ENCODE results near the gene RBM39. TPM values are rescaled to one million over a fixed set of nuclear protein-coding genes. Genes with fewer than 3 reads are reported as not detected.
"Not testable (repeated sequence)": the region's sequence is repeated elsewhere in the genome, so short reads cannot be mapped to it uniquely, and the experiment has no call there.

Gene RBM39
- total and polyA plus RNA-seq, 2 experiments from 2014 or later, result 247 to 270 TPM

GRCh38 chr20:35710039-35710438 is 32.0 kb downstream of the RBM39 start:
- peak; percentile 0 for DNase-seq
- TF ChIP-seq EZH2 (IDR thresholded peaks at IDR 0.05; ENCODE audit: insufficient read depth, poor library complexity, severe bottlenecking) (no peak), EZH2phosphoT487 (IDR thresholded peaks at IDR 0.05; ENCODE audit: insufficient read depth, low read depth) (no peak)
- H3K4me3 ChIP-seq, result no peak overlapping the region
- H3K4me1 ChIP-seq (ENCODE audit: insufficient read depth), result peaks cover 20% of the 10 kb centered on the region; the same call in 1 of the 2 replicates
- no peaks in the 10 kb centered on the region for H3K27me3 ChIP-seq (replicated peaks; ENCODE audit: insufficient read depth)
- H3F3A ChIP-seq (ENCODE audit: insufficient read depth), result peaks cover 85% of the 10 kb centered on the region
- H4K20me1 ChIP-seq (ENCODE audit: insufficient read depth), result peaks cover 9% of the 10 kb centered on the region
- in situ Hi-C loops (cut with MboI), result no loop called here
- H3K9me3 ChIP-seq (ENCODE audit: low read depth), result no peaks in the 10 kb centered on the region
- H3K79me2 ChIP-seq (ENCODE audit: insufficient read depth), result peaks cover 98% of the 10 kb centered on the region
- H3K4me2 ChIP-seq (ENCODE audit: unreplicated experiment), result no peak overlapping the region
- H2AFZ ChIP-seq, result no peak overlapping the region
- peak overlapping the region; percentile 37 for H3K27ac ChIP-seq
- H3K36me3 ChIP-seq (ENCODE audit: low read depth), result peaks cover 91% of the 10 kb centered on the region
- H3K9me2 ChIP-seq (ENCODE audit: insufficient read depth), result no peaks in the 10 kb centered on the region
- H3K9ac ChIP-seq, result peak overlapping the region; percentile 29; the same call in 1 of the 2 replicates

GRCh38 chr20:35709259-35709658 is 32.8 kb downstream of the RBM39 start:
- H3K36me3 ChIP-seq (ENCODE audit: low read depth), result peaks cover 91% of the 10 kb centered on the region
- no peak overlapping the region for H3K4me2 ChIP-seq (ENCODE audit: unreplicated experiment)
- H4K20me1 ChIP-seq (ENCODE audit: insufficient read depth), result peaks cover 9% of the 10 kb centered on the region
- TF ChIP-seq EZH2phosphoT487 (IDR thresholded peaks at IDR 0.05; ENCODE audit: insufficient read depth, low read depth), result no peak
- TF ChIP-seq EZH2 (IDR thresholded peaks at IDR 0.05; ENCODE audit: insufficient read depth, poor library complexity, severe bottlenecking), result no peak
- peak overlapping the region; percentile 37 for H3K27ac ChIP-seq
- no peak overlapping the region for H3K4me3 ChIP-seq
- peaks cover 24% of the 10 kb centered on the region for H3K4me1 ChIP-seq (ENCODE audit: insufficient read depth)
- peaks cover 90% of the 10 kb centered on the region for H3F3A ChIP-seq (ENCODE audit: insufficient read depth)
- H3K9ac ChIP-seq, result peak overlapping the region; percentile 29
- H3K27me3 ChIP-seq (replicated peaks; ENCODE audit: insufficient read depth), result no peaks in the 10 kb centered on the region
- DNase-seq, result no peak
- H3K79me2 ChIP-seq (ENCODE audit: insufficient read depth), result peaks cover 98% of the 10 kb centered on the region
- WGBS, 2 experiments (ENCODE audit: low coverage in 1 of 2, low lambda C conversion rate in 2 of 2, missing lambda C conversion rate in 2 of 2), result 95 to 96% methylated on average over 1 of the region's 1 CpG
- H2AFZ ChIP-seq, result no peak overlapping the region
- in situ Hi-C loops (cut with MboI), result no loop called here
- no peaks in the 10 kb centered on the region for H3K9me3 ChIP-seq (ENCODE audit: low read depth)
- H3K9me2 ChIP-seq (ENCODE audit: insufficient read depth), result no peaks in the 10 kb centered on the region

DNA sequence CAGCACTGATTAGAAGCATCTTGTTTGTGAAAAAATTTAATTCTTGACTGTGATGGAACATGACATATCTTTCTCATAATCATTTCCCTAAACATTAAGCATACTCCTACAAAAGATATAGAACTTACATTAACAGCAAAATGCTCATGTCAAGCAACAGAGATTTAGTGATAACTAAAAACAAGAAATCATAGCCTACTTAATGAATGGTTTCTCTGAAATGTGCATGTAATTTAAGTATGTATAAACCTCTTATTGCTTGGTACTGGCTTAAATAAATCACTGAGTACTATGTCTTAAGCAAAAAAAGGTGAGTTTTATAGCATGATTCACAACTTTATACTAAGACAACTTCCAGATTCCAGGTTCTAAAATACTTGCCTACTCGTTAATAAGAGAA is 33.6 kb downstream of the RBM39 start:
- H3K27ac ChIP-seq, result peak overlapping the region; percentile 37
- DNase-seq, result no peak
- peaks cover 90% of the 10 kb centered on the region for H3F3A ChIP-seq (ENCODE audit: insufficient read depth)
- in situ Hi-C loops (cut with MboI), result no loop called here
- TF ChIP-seq EZH2 (IDR thresholded peaks at IDR 0.05; ENCODE audit: insufficient read depth, poor library complexity, severe bottlenecking) (no peak), EZH2phosphoT487 (IDR thresholded peaks at IDR 0.05; ENCODE audit: insufficient read depth, low read depth) (no peak)
- no peak overlapping the region for H3K4me2 ChIP-seq (ENCODE audit: unreplicated experiment)
- 0 out of 2 replicates have a peak overlapping the region, but pooled peaks have one; percentile 29 for H3K9ac ChIP-seq
- H3K36me3 ChIP-seq (ENCODE audit: low read depth), result peaks cover 91% of the 10 kb centered on the region
- no peaks in the 10 kb centered on the region for H3K9me3 ChIP-seq (ENCODE audit: low read depth)
- no peak overlapping the region for H3K4me3 ChIP-seq
- H3K9me2 ChIP-seq (ENCODE audit: insufficient read depth), result no peaks in the 10 kb centered on the region
- H3K4me1 ChIP-seq (ENCODE audit: insufficient read depth), result peaks cover 32% of the 10 kb centered on the region
- peaks cover 98% of the 10 kb centered on the region for H3K79me2 ChIP-seq (ENCODE audit: insufficient read depth)
- H2AFZ ChIP-seq, result no peak overlapping the region
- no peaks in the 10 kb centered on the region for H3K27me3 ChIP-seq (replicated peaks; ENCODE audit: insufficient read depth)
- 18 to 20% methylated on average over 1 of the region's 1 CpG for WGBS, 2 experiments (ENCODE audit: low coverage in 1 of 2, low lambda C conversion rate in 2 of 2, missing lambda C conversion rate in 2 of 2)
- H4K20me1 ChIP-seq (ENCODE audit: insufficient read depth), result peaks cover 9% of the 10 kb centered on the region

- Histone ChIP-seq H3K79me2 (ENCODE audit: insufficient read depth) (peaks cover 95% of the 10 kb centered on the region), H3F3A (ENCODE audit: insufficient read depth) (peaks cover 98% of the 10 kb centered on the region), H3K36me3 (ENCODE audit: low read depth) (peaks cover 95% of the 10 kb centered on the region), H3K4me1 (ENCODE audit: insufficient read depth) (peaks cover 46% of the 10 kb centered on the region)
- H3K9me3 ChIP-seq (ENCODE audit: low read depth); H3K9ac ChIP-seq; H3K4me2 ChIP-seq (ENCODE audit: unreplicated experiment); DNase-seq; H2AFZ ChIP-seq; H4K20me1 ChIP-seq (ENCODE audit: insufficient read depth); H3K27ac ChIP-seq; in situ Hi-C loops (cut with MboI); H3K27me3 ChIP-seq (replicated peaks; ENCODE audit: insufficient read depth); H3K9me2 ChIP-seq (ENCODE audit: insufficient read depth); H3K4me3 ChIP-seq: not testable (repeated sequence)
- WGBS, 2 experiments (ENCODE audit: low coverage in 1 of 2, low lambda C conversion rate in 2 of 2, missing lambda C conversion rate in 2 of 2), result 83 to 89% methylated on average over 17 of the region's 17 CpGs
Observed at GRCh38 chr20:35706591-35707529, 35.2 kb downstream of the RBM39 start.

- H2AFZ ChIP-seq; DNase-seq; H3K9ac ChIP-seq; H4K20me1 ChIP-seq (ENCODE audit: insufficient read depth); in situ Hi-C loops (cut with MboI); H3K9me2 ChIP-seq (ENCODE audit: insufficient read depth); H3K4me2 ChIP-seq (ENCODE audit: unreplicated experiment); H3K9me3 ChIP-seq (ENCODE audit: low read depth); H3K4me3 ChIP-seq; H3K27me3 ChIP-seq (replicated peaks; ENCODE audit: insufficient read depth): not testable (repeated sequence)
- Histone ChIP-seq H3K36me3 (ENCODE audit: low read depth) (peaks cover 88% of the 10 kb centered on the region), H3F3A (ENCODE audit: insufficient read depth) (peaks cover 98% of the 10 kb centered on the region), H3K4me1 (ENCODE audit: insufficient read depth) (peaks cover 49% of the 10 kb centered on the region), H3K79me2 (ENCODE audit: insufficient read depth) (peaks cover 95% of the 10 kb centered on the region), H3K27ac (peak overlapping the region; percentile 24; the same call in 1 of the 2 replicates)
- WGBS, 2 experiments (ENCODE audit: low coverage in 1 of 2, low lambda C conversion rate in 2 of 2, missing lambda C conversion rate in 2 of 2), result 90 to 91% methylated on average over 11 of the region's 11 CpGs
Observed at GRCh38 chr20:35705894-35706293, 36.2 kb downstream of the RBM39 start.
